HG02938 (cell line): ENCODE data around the gene CUEDC1.

Experiments used
- ATAC-seq: cut with Tn5 transposase; IDR thresholded peaks from one replicate; pipeline ENCODE4 v1.9.1; 2021; ENCODE audit warnings: mild to moderate bottlenecking, moderate library complexity; ENCODE audit not compliant: unreplicated experiment

Gene CUEDC1

DNA sequence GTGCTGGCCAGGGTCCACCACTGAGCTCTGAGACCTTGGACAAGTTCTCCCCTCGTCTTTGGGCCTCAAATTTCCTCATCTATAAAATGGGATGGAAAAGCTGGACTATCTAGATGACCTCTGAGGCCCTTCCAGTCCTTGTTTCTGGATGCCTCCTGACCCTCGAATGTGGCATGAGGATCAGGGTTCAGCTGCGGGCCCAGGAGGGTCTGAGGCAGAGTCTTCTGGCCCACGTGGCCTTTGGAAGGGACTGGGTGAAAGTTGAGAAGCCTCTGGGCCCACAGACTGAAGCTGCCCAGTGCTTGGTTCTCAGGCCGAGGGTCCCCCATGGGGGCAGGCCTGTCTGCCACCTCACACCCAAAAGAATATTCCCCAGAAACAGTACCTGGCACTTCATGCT lies 88.5 kb downstream of the CUEDC1 start:
- ATAC-seq, result no peak

DNA sequence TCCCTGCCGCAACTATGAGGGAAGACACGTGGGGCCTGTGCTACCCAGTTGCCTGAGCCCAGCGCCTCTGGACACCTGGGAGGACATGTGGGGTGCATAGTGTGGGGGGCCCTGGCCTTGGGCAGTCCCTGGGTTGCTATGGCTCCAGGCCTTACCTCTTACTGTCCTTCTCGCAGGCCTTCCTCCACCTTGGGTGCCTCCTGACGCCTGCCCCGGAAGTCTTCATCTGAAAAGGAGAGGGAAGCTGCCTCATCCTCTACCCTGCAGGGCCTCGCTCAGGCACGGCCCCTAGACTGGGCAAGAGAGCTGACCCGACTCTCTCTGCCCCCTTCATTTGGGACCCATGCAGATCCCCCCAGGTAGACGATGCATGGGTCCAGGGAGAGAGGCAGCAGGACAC lies 88.9 kb downstream of the CUEDC1 start:
- ATAC-seq, result no peak

DNA sequence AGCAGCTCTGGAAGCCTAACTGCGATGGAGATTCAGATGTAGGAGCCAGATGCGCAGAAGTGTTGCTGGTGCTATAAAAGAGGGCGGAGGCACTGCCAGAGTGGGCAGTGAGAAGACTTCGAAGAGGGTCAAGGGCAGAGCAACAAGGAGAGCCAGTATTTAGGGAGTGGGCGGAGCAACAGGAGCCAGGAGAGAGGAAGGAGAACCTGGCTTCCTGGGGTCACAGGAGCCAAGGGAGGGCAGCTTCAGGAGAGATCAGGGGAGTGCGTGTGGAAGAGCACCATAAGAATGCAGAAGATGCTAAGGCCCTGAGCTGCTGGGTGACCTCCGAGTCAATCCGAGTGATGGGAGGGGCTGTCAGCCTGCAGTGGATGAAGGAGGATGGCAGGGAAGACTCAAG lies 90.9 kb downstream of the CUEDC1 start:
- no peak for ATAC-seq

DNA sequence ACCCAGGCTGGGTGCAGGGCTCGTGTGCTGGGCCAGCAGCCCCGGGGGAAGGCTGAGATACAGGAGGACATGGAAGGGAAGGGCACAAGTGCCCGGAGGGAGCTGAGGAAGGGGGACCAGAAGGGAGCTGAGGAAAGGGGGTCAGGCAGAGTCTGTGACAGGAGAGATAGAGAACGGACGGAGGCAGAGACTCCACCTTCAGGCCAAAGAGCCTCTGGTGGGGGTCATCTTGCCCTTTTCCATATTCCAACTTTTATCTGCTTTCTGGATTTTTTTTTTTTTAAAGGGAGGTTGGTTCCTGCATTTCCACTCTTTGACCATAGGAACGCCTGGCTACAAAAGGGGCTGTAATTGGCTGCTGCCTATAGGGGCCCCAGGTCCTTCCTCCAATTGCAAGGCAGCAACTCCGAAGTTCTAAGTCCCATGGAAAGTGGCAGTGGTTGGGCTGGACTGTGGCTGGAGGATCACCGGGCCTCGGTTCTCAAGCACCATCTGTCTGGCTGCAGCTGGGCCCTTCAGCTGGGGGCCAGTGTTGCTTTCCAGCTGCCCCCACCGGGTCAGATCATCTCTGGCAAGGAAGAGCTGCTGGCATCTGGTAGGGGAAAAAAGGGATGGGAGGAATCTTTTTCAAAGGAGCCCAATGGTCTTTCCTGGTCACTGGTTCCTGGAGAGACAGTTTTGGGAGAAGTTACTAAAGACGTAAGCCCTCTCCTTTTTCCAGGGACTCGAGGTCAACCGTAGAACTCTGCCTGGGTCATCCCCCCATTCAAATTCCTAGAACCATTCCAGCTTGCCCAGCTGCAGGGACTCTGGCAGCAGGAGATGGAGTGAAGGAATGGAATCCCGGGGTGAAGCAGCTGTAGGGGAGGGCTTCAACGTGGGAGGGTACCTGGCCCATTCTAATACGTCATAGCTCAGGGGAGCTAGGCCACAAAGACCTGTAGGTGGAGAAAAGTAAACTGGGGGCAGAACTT lies 92.2 kb downstream of the CUEDC1 start:
- no peak for ATAC-seq

DNA sequence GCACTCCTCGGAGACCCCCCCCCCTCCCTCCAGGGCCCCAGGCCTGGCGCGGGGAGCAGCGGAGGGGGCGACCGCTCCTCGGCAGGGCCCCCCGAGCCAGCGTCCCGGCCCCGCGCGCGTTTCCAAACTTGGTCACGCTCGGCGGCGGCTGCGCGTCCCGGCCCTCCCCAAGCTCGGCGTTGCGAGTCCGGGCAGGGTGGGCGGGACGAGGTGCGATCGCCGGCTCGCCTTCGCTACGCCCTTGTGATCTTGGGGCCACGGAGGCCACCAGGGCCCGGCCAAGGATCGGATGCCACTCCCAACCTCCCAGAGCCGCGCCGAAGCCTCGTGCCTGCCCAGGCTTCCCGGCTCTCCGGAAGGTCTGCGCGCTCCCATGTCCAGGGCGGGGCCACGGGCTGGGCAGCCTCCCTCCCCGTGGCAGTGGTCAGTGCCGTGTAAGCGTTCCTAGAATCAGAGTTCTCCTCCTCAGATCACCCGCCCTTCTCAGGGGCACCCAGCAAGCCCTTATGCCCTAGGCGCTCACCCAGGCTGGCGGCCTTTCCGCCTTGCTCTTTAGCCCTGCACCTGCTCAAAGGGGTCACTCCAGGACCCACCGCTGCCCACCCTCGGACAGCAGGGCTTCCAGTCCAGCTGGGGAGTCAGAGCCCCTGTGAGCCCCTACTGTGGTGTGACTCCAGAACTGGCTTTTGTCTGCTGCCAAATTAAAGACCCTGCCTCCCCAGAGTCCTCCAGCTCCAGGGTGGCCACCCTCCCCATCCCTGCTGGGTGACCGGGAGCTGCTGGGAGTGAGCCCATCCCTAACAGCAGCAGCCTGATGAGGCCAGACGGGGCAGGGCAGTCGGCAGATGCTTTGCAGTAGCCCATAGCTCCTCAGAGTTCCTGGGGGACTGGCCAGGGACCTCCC lies 93.2 kb downstream of the CUEDC1 start:
- no peak for ATAC-seq

DNA sequence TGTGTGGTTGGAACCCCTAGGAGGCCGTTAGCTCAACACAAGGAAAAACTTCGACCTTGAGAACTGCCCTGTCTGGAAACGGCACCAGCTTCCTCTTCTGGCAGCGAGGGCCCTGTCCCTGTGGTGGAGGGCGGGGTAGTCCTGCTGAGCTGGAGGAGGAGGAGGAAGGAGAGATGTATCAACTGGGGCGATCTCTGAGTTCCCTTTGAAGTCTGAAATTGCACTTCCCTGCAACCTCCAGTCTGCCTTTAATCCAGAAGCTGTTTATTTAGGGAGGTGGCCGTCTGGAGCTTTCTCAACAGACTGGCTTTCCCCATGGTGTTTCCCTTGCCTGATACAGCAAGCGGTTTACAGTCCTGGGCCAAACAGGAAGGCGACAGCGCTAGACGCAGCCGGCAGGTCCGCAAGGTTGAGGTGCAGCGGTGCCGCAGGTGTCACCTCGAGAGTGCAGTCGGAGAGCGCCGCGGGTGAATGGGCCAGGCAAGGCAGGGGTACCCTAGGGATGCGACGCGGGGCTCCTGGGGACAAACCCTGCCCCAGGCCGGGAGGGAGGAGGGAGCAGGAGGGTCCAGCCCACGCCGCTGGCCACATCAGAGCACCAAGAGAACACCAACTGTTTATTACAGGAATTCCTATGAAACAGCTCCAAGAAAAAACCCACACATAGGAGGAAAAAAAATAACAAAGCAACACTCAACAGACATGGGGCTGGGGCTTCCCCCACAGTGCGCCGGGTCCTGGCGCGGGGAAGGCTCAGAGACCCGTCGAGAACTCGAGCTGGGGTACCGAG lies 94.0 kb downstream of the CUEDC1 start:
- no peak for ATAC-seq

DNA sequence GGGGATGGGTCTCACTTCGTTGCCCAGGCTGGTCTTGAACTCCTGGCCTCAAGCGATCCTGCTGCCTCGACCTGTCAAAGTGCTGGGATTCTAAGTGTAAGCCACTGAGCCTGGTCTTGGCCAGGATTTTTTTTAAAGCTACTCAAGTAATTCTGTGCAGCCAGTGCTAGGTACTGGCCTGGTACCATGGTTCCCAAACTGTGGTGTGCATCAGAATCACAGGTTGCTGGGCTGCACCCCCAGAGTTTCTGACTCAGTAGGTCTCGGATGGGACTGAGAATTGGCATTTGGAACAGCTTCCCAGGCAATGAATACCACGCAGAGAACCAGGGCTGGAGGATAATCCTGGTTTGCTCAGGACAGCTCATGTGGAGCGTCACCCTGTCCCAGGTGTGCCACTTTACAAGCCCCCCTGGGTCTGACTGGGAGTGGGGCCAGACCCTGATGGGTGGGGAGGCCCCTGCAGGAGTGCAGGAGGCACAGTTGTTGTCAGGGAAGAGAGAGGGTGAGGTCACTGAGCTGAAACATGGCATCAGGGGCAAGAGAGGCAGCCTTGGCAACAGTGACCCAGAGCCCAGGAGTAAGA lies 94.7 kb downstream of the CUEDC1 start:
- ATAC-seq, result no peak

DNA sequence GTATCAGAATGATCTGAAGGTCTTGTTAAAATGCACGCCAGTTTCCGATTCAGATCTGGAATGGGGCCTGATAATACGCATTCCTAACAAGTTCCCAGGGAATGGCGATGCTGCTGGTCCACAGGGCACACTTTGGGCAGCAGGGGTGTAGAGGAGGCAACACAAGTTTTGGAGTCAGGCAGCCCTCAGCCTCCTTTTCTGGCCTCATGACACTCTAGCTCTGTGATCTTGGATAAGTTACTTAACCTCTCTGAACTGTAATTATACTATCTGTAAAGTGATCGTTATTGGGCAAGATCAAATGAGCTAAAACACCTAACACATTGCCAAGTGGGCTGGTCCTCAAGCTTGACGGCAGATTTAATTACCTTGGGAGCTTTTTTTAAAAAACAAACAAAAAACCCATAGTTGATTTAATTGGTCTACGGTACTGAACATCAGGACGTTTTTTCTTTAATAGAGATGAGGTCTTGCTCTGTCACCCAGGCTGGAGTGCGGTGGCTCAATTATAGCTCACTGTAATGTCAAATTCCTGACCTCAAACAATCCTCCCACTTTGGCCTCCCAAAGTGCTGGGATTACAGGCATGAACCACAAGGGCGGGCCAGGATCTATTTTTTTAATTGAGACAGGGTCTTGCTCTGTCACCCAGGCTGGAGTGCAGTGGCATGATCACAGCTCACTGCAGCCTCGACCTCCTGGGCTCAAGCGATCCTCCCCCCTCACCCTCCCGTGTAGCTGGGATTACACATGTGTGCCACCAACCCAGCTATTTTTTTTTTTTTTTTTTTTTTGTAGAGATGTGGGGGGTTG lies 95.4 kb downstream of the CUEDC1 start:
- ATAC-seq, result no peak

DNA sequence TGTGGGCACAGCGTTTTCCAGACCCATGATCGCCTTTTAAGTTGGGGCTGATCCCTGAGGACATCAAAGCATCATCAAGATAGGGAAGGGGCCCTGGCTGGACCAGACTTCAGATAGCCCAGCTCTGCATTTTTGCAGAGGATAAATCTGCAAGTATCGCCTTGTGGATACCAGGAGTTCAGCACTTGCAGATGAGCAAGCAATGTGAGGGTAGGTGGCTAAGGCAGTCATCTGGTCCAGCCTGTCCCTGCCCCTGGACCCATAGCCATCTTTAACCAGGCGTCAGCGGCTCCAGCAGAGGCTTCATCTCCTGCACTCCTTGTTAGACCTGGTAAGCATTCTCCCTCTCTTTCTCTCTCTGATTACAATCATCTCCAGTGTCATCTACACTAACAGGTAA lies 96.4 kb downstream of the CUEDC1 start:
- no peak for ATAC-seq

DNA sequence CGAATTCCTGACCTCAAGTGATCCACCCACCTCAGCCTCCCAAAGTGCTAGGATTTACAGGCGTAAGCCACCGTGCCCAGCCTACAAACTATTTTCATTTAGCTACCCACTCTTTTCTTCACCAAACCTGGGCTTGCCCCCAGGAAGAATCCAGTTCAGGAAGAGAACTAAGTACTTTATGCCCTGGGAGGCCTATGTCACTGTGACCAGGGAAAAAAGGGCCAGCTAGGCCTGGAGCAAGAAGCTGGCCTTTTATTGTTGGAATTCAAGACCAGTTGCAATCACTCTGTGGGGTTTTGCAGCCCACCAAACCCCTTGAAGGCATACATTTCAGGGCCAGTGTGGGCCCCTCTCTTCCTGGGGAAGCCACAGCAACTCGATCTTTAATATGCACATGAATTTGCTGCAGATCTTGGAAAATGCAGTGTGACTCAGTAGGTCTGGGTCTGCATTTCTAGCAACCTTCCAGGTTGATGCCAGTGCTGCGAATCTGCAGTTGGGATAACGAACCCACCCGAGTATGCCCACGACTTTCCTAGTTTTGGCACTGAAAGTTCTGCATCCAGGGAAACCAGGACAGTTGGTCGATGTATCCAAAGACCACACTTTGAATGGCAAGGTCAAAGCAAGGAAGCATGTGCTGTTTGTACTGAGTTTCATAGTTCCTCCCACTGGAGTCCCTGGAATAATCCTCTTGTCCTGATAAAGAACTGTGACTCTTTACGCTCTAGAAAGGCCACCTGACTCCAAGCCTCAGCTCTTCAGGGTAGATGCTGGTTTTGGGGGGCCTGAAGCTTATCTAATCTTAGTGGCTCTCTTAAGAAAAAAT lies 98.2 kb downstream of the CUEDC1 start:
- ATAC-seq, result no peak

DNA sequence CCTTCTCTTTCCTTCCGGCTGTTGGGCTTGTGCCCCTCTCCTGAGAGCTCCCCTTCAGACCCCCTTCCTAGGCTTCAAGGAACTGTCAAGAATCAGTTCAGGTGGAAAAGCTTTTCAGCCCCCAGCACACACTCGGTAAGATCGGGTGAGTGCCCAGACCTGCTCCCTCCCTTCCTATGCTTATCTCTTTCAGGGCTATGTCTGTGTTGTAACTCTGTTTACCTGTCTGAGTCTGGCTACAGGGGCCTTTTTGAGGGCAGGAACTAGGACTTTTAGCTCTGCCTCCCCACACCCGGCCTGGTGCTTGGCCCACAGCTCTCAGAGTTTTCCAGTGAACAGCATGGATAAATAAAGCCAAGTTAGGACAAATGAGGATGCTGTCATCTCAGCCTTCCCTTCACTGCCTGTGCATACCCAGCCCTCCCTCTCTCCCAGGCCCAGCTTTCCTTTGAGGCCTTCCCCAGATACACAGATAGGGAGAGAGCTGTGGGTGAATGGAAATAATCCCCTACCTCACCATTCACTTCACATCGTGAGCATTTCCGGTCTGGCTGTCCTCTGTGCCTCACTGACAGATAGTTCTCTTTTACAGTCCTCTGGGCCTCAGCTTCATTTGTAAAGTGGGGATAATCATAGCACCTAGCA lies 99.7 kb downstream of the CUEDC1 start:
- no peak for ATAC-seq

DNA sequence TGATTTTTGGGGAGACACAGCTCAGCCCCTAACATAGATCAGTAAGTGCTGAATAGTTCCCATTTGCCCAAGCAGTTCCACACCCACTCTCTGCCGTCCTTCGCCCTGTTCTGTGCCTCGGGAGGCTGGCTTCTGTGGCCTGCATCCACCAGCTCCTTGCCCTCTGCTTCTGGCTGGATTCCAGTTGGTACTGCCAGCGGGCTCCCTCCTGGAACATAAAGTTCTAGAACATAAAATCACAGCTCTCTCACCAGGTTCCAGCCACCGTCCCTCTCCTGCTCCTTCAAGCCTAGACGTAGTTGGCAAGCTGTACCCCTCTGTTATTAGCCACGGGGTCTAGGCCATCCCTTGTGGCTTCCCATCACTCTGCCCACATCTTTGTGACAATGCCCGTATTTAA lies 101.5 kb downstream of the CUEDC1 start:
- ATAC-seq, result no peak

DNA sequence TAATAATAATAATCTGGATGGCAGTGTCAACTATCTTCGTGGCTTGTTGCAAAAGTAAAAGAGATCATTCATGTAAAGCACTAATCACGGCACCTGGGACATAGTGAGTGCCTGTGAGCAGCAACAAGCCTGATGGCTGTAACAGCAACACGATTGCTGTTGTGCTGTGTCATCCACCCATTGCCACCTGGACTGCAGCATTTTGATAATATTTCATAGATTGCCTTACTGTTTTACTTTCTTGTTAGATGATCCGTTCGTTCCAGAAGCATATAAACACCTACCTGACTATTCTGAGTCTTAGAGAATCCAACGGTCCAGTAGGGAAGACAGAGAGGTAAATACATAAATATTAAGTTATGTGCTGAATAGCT lies 102.3 kb downstream of the CUEDC1 start:
- ATAC-seq, result no peak

DNA sequence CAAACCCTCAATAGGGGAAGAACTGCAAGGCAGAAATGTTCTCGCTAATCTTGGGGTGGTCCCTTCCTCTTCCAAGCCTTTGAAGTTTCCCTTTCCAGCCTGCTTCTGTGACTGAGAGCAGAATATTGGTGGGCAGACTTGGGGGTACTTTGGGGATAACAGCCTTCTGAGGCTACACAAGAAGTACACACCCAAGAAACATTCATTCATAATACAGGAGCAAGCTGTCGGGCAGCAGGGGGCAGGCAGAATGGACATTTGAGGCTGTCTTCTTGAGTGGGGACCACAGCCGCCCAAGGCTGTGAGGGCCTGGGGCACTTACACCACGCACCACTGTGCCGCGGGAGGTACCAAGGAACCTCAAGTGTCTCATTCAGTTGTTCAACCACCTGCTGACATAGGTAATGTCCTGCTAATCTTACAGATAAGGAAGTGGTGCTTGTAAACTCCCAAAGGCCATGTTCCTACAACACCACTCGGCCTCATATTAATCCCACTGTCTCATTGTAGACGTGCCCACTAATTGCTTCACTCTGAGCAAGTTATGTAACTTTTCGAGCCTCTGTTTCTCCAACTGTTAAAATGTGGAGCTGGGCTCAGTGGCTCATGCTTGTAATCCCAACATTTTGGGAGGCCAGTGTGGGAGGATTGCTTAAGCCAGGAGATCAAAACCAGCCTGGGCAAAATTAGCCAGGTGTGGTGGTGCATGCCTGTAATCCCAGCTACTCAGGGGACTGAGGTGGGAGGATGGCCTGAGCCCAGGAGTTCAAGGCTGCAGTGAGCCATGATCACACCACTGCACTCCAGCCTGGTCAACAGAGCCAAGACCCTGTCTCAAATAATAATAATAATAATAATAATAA lies 102.9 kb downstream of the CUEDC1 start:
- no peak for ATAC-seq

DNA sequence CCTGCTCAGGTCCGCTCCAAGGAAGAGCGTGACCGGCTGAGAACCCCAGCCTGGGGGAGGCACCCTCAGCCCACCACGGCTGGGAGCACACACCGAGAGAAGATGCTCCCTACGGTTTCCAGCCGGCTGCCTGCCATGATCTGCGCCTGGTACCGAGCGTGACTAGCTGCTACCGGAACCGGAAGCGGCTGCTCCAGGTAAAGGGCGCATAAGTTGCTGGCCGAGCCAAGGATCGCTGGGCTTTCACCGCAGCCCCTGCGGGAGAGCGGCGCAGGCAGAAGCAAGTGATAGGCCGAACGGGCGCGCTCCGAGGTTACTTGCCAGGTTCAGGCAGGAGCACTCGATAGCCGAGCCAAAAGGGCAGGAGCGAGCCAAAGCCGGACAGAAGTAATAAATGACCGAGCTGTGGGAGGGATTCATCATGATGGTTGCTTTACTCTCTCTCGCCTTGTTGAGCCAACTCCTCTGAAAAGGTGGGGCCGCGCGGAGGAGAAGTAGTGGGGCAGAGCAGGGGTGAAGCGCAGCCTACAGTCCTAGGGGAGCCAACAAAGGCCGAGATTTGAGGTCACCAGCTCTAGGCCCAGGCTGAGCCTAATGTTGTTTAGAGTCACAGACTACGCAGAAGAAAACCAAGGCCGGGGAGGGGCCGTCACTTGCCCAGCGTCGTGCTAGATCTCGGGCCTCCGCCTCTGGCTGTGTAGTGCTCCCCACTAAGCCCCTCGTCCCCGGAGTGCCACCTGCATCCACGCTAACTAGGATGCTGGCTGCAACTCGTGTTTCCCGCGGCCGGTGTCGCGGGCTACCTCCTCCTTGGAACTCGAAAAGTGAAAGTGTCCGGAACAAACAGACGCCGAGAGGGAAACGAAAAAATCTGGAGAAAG lies 105.1 kb downstream of the CUEDC1 start, which contains the start of gene MRPS23:
TSS of gene MRPS23 (minus strand) at position 171 of the 881 bp plus-strand sequence. CDS start at position 137, 34 bp downstream.
- ATAC-seq, result peak; percentile 89

DNA sequence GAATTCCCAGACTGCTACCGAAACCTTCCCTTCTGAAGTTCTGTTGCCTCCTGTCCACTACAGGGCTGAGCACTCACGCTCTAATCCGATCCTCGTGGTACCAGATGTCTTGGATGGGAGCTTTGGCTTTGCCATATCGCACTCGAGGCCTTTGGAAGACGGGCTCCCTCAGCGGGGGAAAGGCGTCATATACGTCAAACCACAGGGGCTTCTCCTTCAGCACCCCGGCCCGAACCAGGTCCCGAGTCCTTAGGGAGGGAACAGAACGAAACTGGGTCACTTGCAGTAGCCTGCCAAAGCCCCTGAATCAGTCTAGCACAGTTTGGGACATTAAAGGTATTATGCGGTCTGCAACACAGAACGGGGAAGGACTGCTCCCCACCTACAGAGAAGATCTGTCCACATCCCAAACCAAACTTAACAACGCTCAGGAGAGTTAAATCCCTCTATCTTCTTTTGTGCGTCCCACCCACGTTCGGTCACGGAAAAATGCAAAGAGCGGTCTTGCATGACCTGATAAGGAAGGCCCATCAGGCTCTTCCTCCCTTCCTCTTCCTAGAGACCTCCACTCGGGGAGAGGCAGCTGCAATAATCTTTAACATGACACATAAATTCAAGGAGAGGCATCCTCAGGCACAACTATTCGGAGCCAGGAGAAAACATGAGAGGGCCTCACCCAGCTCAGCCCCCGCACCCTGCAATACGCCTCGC lies 105.9 kb downstream of the CUEDC1 start:
- no peak for ATAC-seq
